Stimulated activated CD8-positive, alpha-beta memory T cell treated with anti-CD3 and anti-CD28 coated beads, Interleukin-4, amount 100 ng/mL, for 48 hours (primary cell): ENCODE results near the gene PADI6.

ENCODE experiments used
- DNase-seq: peaks from one replicate; pipeline ENCODE4 v3.0.0-alpha.2; 2020

PADI6 gene

DNA sequence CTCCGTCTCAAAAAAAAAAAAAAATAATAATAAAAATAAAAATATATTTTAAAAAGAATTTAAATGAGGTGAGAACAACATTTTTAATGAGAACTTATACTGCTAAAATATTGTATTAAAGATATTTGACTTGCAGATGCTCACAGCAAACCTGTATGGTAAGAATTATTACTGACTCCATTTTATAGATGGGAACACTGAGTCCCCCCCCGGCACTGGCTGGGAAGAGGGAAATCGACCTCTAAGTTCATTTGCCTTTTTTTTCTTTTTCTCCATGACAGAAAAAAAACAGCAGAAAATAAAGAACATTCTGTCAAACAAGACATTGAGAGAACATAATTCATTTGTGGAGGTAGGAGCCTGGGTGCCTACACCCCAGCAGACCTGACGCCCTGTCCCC lies 13.4 kb upstream of the PADI6 start:
- no peak for DNase-seq

DNA sequence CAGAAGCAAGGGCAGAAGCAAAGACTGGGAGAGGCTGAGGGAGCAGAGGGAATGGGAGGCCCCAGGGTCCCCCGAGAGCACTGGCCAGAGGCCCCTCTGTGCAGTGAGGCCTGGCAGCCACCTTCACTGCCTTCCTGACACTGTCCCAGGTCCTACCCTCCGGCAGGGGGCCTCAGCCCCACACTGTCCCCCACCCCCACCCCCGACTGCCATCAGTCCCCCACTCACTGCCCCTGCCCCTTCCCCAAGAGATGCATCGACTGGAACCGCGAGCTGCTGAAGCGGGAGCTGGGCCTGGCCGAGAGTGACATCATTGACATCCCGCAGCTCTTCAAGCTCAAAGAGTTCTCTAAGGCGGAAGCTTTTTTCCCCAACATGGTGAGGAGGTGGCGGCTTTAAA lies 13.0 kb upstream of the PADI6 start:
- DNase-seq, result no peak

DNA sequence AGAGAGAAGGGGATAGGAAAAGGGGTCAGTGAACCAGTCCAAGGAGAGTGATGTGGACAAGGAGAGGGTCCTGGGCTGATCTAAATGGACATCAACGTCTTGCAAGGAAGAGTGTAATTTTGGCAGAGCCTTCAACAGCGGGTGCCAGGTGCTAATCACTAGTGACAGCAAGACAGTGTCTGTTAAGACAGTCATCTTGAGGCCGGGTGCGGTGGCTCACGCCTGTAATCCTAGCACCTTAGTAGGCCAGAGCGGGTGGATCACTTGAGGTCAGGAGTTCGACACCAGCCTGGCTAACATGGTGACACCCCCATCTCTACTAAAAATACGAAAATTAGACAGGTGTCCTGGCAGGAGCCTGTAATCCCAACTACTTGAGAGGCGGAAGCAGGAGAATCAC lies 12.2 kb upstream of the PADI6 start:
- DNase-seq, result no peak

DNA sequence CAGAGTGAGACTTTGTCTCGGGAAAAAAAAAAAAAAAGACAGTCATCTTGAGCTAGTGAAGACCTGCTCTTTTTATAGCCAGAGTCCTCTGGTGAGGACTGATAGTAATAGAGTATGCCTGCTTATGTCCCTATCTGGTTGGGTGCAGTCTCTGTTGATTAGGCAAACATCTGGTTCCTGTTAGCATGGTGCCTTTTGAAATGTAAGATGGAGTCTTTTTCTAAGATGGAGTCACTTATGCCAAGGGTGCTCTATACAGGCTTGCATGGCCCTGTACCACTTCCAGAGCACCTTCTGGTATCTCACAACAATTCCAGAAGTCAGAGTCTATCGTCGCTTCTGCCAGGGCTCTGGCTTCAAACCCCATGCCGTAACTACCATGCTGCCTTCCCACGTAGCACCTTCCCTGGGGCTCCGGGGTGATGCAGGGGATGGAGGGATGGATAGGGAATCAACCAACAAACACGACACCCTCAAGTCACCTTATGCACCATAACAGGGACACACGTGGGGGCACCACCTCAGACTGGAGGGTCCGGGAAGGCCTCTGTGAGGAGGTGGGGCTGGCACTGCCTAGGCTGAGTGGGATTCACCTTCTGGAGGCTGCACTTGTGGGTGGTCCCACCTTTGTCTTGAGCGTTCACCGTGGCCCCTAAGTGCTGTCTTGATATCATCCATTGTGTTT lies 11.6 kb upstream of the PADI6 start:
- DNase-seq, result no peak

DNA sequence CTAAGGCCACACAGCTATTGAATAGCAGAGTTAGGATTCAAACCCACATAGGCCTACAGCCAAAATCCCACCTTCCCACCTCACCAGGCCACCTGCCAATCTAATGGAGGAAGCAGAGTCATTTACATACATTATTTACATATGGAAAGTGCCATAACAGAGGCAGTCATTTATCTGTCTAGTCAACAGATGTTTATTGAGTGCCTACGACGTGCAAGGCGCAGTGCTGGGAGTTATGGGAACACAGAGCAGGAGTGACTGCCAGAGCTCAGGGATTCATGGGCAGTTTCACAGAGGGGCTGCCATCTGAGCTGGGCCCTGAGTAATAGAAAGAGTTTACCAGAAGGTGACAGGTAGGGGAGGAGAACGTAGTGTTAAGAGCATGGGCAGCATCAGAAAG lies 10.3 kb upstream of the PADI6 start:
- DNase-seq, result no peak

DNA sequence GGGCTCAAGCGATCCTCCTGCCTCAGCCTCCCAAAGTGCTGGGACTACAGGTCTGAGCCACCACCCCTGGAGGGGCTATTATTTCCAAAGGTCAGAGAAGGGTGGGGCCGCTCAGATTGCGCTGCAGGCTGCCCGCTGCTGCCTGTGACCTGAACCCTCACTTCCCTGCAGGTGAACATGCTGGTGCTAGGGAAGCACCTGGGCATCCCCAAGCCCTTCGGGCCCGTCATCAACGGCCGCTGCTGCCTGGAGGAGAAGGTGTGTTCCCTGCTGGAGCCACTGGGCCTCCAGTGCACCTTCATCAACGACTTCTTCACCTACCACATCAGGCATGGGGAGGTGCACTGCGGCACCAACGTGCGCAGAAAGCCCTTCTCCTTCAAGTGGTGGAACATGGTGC lies 8.6 kb upstream of the PADI6 start:
- no peak for DNase-seq

DNA sequence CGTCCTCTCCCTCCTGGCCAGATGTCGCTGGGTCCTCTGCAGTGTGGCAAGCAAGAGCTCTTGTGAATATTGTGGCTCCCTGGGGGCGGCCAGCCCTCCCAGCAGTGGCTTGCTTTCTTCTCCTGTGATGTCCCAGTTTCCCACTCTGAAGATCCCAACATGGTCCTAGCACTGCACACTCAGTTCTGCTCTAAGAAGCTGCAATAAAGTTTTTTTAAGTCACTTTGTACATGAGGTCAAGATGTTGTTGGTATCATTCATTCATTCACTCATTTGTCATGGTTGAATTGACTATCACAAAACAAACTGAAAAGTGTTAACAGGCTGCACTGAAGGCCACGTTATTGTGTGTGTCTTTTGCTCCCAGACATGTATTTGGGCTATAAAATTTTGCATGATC lies 8.2 kb upstream of the PADI6 start:
- no peak for DNase-seq

DNA sequence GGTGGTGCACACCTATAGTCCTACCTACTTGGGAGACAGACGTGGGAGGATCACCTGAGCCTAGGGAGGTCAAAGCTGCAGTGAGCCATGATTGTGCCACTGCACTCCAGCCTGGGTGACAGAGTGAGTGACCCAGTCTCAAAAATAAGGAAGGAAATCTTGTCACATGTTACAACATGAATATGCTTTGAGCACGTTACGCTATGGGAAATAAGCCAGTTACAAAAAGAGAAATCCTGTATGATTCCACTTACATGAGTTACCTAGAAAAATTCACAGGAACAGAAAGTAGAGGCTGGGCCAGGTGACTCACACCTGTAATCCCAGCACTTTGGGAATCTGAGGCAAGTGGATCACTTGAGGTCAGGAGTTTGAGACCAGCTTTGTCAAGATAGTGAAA lies 6.7 kb upstream of the PADI6 start:
- DNase-seq, result no peak

DNA sequence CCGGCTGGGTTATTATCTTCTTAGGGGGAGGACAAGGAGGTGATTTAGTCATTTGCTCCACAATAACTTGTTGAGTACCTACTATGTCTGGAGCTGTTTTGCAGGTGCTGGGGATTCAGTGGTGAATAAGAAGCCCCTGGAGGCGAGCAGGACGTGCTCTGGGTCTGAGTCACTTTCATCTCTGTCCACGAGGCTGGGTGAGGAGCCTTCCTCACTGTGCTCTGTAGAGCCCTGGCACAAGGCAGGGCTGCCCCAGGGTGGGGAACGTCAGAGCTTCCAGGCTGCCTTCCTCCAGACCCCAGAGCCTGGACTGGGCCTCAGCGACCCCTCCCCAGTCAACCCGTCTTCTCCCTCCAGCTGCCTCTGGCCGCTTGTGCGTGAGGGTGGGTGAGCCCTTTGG lies 2.5 kb upstream of the PADI6 start:
- no peak for DNase-seq

DNA sequence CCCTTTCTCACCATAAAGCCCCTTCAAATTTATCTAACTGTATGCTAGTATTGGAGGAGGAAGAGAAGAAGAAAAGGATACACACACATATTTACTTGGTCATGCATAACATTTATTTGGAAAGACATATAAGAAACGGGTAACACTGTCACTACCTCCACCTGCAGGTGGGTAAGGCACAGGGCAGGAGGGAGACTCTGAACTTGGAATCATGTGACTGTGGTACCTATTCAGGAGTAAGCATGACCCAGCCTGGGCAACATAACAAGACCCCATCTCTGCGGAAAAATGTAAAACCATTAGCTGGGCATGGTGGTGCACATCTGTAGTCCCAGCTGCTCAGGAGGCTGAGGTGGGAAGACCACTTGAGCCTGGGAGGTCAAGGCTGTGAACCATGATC lies 1.4 kb upstream of the PADI6 start:
- no peak for DNase-seq

DNA sequence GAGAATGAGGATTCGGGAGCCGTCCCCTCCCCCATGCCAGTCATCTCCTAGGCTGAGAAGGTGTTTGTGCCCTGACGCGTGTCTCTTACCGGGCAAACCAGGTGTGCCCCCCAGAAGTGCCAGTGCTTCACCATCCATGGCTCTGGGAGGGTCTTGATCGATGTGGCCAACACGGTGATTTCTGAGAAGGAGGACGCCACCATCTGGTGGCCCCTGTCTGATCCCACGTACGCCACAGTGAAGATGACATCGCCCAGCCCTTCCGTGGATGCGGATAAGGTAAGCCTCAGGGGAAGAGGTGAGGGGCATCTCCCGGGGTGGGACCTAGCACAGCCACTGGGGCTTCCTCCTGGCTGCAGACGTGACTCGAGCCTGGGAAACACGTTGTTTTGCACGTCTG lies 959 bp downstream of the PADI6 start:
- DNase-seq, result no peak

DNA sequence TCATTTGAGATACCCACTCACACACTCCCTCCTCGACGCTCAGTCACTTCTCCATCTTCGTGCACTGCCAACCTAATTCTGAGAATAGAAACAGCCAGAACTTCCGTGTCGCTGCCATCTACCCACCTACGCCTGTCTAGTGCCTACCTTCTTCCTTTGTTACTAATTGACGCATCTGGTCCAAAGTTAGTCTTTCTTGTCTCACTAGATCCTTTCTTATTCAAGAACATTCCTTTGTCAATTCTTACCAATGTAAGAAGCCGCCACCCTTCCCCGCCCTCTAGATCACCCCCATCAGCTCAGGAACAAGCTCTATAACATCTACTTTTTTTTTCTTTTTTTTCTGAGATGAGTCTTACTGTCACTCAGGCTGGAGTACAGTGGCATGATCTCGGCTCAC lies 3.7 kb downstream of the PADI6 start:
- no peak for DNase-seq

DNA sequence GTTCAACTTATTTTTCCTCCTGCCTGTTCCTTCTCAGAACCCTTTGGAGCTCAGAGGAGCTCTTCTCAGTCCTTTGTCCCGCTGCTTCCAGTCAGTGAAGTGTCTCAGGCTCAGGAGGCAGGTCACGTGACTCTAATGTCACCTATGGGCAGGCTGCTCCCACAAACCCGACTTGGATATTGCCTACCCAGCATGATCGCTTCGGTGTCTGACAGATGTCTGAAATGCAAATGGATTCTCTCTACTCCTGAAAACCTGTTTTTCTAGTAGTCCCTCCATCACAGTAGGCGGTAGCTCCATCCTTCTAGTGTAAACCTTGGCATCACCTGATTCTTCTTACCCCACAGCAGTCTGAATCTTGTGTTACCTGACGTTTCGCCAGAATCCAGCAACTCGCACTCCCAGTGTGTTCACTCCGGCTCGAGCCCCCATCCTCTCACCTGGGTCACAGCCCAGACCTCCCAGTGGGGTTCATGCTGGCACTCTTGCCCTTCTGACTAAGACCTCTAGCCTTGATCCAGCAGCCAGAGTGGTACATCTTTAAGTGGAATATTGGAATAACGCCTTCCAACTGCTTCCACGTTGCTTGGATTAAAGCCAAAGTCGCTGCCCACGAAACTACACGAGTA lies 5.4 kb downstream of the PADI6 start:
- no peak for DNase-seq

DNA sequence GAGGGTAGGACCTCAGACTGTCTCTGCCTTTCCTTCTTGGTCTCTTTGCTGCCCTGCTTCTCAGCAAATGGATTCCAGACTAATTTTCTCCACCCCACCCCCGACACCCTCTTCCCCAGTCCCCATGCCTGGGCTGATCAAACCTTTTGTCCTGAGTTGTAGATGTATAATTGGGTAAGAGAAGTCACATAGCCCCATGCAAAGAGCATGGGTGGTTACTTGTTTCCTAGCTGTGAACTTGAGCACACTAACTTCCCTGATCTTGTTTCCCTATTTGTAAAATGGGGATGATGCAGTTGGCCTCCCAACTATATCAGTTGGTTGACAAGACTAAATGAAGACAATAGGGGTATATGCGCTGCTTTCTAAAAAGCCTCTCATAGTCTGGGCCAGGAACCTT lies 9.2 kb downstream of the PADI6 start:
- DNase-seq, result no peak

DNA sequence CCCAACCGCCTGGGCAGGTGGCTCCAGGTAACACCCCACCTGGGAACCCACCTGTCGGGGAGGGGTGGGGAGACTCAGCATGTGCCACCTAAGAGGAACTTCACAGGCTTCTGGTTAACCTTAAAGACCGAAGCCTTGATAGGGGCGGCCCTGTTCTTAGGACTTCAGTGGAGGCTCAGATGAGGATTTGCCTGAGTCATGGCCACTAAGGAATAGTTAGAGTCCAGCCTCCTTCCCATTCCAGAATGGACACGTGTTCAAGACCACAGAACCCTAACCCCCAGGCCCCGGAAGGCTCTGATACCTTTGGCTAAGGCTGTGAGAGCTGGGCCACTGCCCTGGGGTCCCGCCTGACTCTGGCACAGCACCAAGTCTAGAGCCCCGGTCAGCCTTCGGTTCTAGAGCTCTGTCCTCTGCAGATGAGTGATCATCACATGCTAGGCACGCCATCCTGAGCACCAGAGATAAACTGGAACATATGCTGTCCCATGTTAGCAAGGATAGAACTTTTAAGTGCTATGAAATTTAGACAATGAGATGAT lies 20.3 kb downstream of the PADI6 start:
- DNase-seq, result no peak

DNA sequence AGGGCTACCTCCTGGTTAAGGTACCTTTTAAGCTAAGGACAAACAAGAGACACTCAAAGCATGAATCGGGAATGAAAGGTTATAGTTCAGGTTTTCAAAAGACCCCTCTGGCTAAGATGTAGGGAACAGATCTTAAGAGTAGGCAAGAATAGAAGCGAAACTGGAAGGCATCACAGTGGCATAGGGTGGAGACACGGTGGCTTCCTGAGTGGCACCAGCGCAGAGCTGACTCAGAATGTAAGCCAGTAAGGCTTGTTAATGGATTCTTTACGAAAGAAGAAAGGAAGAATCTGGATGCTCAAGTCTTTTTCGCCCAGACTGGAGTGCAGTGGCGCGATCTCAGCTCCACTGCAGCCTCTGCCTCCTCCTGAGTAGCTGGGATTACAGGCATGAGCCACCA lies 21.2 kb downstream of the PADI6 start:
- DNase-seq, result no peak

DNA sequence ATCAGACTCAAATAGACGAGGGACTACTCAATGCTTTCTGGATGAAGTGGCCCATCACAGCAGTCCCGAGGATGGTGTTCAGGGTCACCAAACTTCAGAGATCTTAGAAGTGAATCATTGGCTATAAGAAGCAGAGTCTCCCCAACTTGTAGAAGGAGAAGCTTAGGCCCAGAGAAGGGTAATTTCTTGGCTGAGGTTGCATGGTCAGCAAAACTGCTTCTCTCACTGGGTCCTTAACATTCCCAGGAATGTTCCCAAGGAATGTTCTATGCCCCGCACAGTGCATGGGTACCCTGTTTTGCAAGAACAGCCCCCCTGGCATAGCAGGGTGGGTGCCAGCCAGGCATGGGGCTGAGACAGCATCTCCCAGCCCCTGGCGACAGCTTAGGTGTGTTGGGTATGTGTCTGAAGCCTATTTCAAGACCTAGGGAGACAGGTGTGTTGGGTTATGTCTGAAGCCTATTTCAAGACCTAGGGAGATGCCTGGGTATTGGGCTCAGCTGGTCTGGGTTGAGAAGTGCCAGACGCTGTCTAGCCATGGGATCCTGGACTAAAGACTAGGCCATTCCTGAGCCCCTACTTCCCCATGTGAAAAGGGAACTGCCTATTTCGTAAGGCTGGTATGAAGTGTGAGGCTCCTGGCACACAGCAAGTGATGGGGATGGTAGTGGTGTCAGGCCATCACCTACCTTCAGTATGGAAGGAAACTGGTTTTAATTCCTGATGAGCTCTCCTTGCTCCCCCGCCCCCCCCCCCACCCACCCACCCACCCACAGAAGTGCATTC lies 26.1 kb downstream of the PADI6 start:
- no peak for DNase-seq

DNA sequence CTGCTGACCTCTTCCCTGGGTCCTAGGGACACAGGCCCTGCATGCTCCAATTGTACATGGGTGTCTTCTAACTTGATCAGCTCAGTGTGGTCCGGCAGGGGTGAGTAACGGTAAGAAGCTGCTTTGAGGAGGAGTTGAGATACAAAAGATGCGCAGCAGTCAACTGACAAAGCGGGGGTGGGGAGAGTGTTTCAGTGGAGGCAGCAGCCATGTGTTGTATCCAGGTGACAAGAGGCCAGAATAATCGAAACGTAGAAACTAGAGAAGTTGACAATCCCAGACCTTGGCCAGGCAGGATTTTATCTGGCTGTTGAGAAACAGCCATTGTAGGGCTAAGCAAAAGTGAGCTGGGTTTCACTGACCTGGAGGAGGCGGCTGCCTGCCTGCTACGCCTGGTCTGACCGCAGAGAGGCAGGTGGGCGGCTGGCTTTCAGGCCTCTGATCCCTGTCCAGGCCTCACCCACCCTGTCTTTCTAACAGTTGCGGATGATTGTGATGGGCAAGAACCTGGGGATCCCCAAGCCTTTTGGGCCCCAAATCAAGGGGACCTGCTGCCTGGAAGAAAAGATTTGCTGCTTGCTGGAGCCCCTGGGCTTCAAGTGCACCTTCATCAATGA lies 28.8 kb downstream of the PADI6 start:
- no peak for DNase-seq

DNA sequence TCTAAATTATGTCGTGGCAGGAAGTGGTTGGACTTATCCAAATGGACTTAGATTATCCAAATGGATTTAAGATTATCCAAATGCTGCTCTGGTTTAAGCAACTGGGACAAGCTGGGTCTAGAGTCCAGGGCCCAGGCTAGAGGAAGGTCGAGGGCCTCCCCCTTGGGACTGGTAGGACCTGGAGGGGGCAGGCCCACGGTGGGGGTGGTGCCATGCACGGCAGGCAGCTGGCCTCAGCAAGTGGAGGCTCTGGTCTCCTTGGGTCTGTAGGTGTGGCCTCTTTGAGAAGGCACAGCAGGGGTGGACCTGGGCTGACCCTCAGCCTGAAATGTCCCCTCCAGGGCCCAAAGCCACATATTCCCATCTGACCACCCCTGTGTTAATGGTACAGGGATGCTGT lies 29.8 kb downstream of the PADI6 start:
- no peak for DNase-seq

DNA sequence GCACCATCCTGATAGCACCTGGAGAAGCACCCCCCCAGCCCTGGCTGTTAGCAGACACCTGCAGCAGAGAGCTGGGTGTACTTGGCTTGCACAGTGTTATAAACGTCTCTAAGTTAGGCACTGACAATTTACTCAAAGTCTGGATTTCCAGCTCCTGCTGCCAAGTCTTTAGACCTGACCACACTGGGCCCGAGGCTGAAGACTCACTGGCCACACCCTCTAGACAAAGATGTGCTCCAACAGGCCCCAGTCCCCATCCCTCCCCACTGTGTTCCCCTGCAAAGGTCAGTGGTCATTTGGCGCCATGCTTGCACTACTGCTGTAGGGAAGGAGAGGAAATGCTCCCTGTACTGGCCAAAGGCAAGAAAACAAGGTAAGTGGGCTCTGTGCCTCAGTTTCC lies 31.1 kb downstream of the PADI6 start:
- no peak for DNase-seq

DNA sequence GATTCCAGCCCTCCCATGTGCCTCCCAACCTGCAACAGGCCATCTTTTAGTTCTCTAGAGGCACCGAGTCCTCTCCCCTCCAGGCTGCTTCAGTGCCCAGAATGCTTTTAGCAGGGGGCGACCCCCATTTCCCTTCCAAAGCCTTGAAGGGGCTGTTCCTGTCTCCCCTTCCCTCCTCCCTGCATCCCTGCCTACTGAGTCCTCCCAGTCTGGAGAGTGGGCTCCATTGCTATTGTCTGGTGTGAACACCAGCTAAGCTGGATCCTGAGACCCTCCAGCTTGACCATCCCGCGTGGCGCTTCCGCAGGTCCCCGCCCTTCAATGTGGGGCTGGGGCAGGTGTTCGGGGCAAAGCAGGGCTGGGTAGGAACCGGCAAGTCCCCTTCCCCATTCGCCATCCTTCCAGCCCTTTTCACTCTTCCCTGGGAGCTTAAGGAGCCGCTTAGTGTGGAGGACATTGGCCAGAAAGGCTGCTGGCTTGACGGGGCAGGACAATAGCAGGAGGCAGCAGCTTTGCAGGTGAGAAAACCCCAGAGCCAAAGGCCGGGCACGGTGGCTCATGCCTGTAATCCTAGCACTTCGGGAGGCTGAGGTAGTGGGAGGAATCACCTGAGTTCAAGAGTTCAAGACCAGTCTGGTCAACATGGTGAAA lies 32.2 kb downstream of the PADI6 start:
- DNase-seq, result no peak

DNA sequence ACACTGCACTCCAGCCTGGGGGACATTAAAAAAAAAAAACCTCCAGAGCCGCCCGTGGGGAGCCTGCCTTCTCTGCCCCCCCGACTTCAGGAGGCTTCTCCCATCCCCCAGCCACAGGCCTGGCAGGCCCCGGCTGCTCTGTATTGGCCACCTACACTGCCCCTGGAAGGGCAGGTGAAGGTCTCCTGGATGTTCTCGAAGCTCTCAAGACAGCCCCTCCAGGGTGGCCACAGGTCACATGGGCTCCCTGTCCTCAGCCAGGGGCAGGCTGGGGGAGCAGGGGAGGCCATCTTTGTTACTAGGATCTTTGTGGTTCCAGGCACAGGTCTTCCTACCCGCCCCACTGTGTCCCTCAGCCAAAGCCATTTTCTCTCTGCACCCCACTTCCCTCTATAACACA lies 32.8 kb downstream of the PADI6 start:
- DNase-seq, result no peak
